HG02938 (cell line): ENCODE data around the gene HYAL2.
"Not testable (repeated sequence)": the region's sequence is repeated elsewhere in the genome, so short reads cannot be mapped to it uniquely, and the experiment has no call there.

Experiments
- ATAC-seq: cut with Tn5 transposase; IDR thresholded peaks from one replicate; pipeline ENCODE4 v1.9.1; 2021; ENCODE audit warnings: mild to moderate bottlenecking, moderate library complexity; ENCODE audit not compliant: unreplicated experiment

HYAL2 gene

DNA sequence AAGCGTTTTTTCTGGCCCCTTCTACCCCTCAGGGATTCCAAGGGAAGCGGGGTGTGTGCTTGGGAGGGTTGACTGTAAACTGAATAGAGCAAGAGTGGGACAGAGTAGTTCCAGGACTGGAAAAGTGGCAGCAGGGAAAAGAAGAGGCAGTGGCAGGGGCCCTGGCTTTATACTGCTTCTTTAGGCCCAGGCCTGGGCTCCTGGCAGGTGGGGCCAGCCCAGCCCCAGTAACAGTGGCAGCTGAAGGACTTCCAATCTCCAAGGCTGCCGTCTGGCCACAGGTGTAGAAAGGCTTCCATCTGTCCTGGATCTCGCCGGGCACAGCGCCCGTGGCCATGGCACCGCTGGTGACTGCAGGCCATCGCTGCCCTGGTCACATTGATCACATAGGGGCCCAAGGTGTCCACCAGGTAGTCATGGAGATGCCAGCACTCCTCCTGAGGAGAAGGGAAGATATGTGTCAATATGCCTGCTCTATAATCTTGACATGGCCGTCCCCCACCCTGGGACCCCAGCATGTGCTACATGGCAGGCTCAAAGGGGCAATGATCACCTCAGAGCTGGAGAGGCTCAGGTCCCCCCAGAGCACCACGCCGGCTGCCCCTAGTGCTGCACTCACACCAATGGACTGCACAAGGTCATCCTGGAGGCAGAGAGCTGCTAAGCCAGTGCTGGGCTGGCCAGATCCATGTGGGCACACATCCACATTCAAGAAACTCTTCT, 29.3 kb downstream of the HYAL2 start:
- no peak for ATAC-seq

DNA sequence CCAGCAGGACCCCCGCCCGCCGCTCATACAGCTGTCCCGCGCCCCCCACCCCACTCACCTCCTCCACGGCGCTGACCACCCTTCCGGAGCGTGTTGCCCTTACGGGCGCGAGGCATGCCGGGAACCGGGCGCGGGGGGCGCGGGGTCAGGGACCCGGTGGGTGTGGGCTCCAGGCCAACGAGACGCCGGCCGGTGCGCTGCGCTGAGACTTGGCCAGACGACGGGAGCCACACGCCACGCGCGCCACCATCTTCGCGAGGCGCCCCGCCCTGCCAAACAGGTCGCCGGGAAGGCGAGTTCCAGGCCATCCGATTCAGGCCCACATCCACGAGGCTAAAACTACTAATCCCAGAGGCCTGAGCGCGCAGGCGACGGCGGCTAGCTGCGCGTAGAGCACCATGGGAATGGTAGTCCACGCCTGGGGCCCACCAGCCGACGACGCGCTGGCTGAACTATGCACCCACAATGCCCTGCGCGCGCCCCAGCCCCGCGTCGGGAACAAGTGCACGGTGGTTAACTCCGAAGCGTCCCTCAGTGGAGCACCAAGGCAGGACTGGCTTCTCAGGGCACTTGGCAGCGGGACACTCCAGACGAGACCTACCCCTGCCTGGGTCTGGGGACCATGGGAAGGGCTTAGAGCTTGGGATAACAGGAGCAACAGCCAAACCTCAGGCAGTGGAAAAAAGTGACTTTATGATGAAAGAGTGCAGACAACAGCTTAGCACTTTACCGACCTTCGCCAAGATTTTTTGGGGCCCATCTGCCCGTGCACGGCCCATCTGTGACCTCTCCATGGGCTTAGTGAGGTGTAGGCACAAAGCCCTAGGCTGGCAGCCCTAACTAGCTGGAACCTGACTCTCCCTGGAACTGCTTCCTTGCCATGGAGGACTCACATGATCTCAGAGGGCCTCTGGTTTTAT, 30.1 kb downstream of the HYAL2 start, which contains the start of gene IFRD2:
Gene IFRD2 (minus strand): TSS at position 271 of the 920 bp plus-strand sequence. CDS start 155 bp downstream, at position 116.
- peak; percentile 93 for ATAC-seq

DNA sequence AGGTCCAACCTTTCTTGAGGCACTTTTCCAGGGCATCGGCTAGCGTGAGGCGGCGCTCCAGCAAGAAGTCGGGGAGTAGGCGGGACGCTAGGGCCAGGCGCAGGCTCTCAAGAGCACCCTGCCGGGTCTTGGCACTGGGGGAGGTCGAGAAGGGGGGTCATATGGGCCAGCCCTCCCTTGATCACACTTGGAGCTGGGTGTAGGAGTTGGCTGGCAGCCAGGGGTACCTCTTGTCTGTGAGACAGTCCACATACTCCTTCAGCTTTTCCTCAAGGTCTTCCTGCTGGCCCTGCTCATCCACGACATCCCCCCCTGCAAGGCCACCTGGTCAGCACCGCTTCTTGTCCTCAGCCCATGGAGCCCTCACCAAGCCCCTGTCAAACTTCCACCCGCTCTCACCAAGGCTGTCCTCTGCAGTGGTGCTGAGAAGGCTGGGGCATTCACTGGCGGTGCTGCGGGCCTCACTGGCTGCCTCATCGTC, 32.3 kb downstream of the HYAL2 start:
- no peak for ATAC-seq

DNA sequence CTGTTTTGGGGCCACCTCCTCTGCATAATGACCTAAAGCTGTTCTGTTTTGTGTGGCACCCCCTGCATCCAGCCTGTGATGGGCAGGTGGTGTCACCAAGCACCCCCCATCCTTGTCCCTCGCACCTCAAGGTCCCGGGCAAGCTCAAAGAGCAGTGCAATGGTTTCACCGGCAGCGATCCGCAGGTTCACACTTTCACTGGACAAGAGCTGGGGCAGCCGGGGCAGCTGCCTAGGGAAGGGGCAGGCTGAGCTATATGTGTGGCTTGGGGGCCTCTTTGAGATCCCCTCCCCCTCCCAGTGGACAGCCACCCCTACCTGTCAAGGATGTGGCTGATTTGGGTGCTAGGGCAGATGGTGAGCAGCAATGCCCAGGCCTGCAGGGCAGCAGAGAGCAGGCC, 33.4 kb downstream of the HYAL2 start:
- ATAC-seq: no peak

DNA sequence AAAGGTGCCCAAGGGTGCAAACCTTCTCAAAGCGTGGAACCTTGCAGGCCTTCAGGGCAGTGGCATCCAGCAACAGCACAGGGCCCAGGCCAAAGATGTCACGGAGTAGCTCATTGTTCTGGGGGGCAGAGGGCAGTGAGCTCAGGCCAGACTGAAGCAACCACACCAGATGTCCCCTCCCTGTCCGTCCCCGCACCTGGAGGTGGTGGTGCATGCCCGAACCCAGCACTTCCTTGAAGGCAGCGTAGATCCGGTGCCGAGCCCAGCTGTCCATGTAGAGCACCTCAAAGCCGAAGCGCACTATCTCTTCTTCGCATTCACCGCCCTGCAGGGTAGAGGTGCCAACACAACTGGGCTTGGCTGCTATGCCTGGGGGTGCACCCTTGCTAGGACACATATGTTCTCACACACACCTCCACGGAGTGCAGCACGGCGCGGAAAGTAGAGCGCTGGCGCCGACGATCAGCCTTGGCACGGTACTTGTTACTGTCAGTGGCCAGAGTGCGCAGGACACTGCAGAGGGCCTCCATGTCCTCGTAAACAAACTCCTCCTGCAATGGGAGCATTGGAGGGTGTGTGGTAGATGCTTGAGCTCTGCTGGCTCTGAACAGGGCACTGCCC, 34.0 kb downstream of the HYAL2 start:
- no peak for ATAC-seq

DNA sequence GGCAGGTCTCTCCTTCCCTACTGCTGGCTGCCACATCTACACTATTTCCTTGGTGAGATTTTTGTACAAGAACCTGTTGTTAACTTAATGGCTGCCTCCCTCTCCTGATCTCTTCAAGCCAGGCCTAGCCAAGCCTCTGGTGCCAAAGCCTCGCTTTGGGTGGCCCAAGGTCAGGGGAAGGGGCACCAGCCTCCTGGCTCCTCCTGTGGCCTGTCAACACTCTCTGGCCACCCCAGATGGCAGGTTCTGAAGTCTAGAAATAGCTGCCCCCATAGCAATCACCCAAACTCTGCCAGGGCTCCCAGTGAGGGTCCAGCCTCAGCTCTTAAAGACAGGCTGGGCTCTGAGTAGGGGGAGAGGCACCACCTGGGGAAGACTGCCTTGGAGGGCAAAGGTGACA, 35.3 kb downstream of the HYAL2 start:
- no peak for ATAC-seq

DNA sequence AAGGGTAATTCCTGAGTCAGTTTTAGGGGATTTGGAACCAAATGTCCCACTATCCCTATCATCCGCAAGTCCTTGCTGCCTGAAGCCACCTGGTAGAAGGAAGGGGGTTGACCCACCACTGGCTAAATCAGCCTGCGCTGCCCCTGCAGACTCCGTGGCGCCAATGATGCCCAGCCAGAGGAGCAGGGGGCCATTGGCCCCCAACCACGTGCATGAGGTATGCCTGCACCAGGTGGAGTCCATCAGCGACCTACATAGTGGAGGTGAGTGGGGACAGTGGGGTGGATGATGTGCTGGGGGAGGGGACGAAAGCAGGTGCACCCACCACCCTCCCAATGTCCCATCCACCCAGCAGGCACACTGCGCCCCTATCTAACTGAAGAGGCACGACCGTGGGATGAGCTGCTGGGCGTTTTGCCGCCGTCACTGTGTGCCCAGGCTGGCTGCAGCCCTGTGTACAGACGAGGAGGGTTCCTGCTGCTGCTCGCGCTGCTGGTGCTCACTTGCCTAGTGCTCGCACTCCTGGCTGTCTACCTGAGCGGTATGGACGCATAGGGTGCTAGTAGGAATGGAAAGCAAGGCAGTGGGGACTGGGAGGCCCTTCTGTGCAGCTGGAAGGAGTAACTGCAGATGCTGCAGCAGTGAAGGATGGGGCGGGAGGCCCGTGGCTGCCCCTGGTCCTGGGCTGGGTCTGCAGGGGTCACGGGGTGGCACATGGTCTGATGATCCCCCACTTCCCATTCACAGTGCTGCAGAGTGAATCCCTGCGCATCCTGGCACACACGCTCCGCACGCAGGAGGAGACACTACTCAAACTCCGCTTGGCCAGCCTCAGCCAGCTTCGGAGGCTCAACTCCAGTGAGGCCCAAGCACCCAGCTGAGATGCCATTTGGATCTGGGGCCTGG, 36.0 kb downstream of the HYAL2 start:
- no peak for ATAC-seq

DNA sequence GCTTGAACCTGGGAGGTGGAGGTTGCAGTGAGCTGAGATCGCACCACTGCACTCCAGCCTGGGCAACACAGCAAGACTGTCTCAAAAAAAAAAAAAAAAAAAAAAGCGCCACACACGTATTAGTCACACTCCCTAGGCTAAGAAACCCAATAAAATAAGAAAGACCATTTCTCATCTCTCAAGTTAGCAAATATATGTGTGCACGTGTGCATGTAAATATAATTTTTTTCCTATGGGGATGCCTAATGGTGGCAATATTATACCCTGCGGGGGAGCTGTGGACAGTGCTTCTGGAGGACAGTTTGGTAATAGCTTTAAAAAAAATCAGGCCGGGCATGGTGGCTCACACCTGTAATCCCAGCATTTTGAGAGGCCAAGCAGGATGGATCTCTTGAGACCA, 38.4 kb downstream of the HYAL2 start:
- ATAC-seq: not testable (repeated sequence)

DNA sequence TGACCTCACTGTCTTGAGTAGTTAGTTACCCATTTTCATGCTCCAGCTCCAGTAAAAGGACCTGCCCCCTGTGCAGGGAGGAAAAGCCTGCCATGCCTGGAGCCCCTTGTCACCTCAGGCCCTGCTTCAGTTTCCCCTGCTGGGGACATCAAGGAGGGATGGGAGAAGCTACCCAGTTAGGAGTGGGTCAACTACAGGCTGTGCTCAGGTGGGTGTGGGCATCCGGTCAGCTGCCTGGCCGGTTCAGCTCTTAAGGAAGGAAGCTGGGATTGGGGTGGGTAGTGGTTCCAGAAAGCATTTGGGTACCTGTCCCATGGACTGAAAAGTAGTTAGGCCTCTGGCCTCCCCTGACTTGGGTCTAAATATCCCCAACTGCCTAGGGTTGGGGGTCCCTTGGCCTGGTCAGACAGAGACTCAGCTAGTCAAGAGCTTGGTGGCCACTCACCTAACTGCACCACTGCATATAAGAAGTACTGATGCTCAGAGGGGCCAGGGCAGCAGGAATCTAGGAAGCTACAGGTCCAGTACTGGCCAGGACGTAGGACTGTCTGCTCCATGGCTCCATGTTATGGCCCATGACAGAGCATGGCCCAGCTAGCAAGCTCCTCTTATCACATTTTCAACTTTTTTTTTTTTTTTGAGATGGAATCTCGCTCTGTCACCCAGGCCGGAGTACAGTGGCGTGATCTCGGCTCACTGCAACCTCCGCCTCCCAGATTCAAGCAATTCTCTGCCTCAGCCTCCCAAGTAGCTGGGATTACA, 43.1 kb downstream of the HYAL2 start:
- no peak for ATAC-seq

DNA sequence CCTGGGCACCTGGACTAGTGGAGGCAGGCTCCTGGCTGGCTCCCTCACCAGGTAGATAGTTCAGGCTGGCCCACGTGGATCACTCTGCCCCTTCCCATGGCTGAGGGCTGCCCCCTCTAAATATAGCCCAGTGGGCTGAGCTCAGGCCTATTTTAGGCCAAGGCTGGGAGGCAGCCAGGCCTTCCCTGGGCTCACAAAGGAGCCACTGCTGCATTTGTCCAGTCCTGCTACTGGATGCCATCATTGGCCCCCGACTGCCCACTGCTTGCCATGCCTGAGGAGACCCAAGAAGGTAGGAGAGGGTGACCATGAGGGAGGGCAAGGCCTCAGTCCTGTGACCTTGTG, 43.7 kb downstream of the HYAL2 start, which contains the start of gene LSMEM2:
Gene LSMEM2 (plus strand): TSS at position 208 of the 345 bp plus-strand sequence. CDS start 27 bp downstream, at position 235.
- ATAC-seq: no peak

DNA sequence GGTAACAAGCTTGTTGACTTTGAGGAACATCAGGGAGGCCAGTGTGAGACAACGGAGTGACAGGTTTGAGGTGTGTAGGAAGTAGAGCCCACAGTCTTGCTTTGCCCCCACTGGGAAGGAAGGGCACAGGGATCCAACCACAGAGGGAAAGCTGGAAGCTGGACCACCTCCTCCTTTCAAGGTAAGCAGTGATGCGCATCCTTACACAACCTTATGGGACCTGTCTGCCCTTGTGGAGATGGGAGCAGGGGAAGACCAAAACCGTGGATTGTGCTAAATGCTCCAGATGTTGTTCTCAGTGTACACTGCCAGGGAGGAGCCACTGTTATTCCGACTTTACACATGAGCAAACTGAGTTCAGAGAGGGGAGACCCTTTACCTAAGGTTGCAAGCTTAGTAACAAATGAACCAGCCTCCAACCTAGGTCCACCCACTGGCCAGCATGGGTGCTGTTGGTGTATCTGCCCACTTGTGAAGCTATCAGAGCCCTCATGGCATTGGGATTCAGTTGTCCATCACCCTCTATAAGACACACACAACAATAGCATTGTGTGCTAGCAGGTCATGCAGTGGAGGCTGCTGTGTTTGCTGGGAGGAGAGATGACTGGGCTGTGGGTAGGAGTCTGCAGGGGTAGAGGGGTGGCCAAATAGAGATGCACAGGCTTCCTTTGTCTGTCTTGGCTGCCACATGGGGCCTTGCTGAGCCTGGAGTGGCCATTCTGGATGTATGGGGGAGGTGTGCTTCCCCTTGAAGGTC, 44.2 kb downstream of the HYAL2 start:
- ATAC-seq: no peak

DNA sequence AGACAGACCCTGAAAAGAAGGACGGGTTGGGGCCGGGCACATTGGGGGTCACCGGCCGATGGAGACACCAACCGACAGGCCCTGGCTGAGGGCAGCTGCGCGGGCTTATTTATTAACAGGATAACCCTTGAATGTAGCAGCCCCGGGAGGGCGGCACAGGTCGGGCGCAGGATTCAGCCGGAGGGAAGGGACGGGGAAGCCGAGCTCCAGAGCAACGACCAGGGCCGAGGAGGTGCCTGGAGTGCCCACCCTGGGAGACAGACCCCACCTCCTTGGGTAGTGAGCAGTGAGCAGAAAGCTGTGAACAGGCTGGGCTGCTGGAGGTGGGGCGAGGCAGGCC, 45.8 kb downstream of the HYAL2 start:
- no peak for ATAC-seq

DNA sequence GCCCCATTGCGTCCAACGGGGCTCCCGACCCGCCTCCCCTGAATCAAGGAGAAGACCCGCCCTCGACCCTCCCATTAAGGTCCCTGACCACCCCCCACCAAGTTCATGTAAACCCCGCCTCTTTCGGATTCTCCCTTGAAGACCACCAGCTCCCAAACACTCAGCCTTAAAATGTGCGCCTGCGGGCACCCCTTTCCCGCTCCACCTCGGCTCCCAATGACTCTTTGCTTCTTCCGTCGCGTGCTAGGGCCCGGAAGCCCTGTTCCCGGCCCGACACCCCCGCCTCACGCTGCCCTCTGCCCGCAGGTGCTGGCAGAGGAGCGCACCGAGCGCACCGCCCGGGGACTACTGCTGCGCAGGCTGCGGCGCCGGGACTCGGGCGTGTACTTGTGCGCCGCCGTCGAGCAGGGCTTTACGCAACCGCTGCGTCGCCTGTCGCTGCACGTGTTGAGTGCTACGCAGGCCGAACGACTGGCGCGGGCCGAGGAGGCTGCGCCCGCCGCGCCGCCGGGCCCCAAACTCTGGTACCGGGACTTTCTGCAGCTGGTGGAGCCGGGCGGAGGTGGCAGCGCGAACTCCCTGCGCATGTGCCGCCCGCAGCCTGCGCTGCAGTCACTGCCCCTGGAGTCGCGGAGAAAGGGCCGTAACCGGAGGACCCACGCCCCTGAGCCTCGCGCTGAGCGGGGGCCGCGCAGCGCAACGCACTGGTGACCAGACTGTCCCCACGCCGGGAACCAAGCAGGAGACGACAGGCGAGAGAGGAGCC, 46.4 kb downstream of the HYAL2 start:
- ATAC-seq: no peak

DNA sequence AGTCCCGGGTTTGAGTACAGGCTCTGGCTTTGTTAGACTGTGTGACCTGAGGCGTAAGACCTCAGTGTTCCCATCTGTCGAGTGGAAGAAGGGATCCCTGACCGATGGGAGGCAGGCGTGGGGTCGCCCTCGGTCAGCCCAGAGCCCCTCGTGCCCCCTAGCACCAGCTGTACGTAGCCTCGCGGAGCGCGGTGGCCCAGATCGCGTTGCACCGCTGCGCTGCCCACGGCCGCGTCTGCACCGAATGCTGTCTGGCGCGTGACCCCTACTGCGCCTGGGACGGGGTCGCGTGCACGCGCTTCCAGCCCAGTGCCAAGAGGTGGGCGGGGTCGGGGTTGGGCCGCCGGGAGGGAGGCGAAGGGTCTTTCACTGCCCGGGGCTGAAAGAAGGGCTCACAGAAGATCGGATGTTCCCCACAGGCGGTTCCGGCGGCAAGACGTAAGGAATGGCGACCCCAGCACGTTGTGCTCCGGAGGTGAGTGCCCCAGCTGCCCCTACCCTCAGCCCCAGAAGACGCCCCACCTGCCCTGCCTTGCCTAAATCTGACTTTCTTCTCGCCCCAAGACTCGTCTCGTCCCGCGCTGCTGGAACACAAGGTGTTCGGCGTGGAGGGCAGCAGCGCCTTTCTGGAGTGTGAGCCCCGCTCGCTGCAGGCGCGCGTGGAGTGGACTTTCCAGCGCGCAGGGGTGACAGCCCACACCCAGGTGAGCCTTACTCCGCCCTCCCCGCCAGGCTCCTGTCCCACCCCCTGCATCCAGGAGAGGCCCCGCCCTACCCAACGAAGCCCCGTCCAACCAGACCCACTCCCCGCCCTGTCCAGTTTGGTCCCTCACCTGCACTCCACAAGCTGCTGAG, 47.2 kb downstream of the HYAL2 start:
- ATAC-seq: no peak

DNA sequence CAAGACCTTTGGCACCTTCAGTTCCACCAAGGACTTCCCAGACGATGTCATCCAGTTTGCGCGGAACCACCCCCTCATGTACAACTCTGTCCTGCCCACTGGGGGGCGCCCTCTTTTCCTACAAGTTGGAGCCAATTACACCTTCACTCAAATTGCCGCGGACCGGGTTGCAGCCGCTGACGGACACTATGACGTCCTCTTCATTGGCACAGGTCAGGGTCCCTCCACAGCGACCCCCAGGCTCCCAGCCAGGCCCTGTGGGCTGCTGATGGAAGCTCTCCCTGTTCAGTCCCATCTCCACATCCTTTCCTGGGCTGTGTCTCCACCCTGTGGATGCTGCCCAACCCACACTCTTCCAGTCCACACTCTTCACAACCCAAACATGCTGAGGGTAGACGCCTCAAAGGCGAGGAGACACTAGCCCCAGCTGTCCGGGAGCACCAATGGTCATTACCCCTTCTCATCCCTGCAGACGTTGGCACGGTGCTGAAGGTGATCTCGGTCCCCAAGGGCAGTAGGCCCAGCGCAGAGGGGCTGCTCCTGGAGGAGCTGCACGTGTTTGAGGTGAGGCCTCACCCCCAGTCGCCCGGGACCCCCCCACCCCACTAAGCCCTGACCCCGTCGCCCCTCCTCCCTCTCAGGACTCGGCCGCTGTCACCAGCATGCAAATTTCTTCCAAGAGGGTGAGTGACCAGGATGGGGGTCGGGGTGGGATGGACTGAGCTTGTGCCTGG, 48.0 kb downstream of the HYAL2 start:
- no peak for ATAC-seq

DNA sequence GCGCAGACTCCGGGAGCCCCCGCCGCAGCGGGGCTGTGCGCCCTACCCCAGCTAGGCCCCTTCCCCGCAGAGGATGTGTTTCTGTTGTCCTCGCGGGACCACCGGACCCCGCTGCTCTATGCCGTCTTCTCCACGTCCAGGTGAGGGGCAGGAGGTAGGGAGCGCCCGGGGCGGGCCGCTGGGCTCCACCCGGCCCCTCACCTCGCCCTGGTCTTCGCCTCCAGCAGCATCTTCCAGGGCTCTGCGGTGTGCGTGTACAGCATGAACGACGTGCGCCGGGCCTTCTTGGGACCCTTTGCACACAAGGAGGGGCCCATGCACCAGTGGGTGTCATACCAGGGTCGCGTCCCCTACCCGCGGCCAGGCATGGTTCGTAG, 48.9 kb downstream of the HYAL2 start:
- no peak for ATAC-seq
